Measurements from ENCODE around the gene HEXB. TPM values are rescaled to one million over a fixed set of nuclear protein-coding genes. Genes with fewer than 3 reads are reported as not detected.

The HEXB gene
- total and polyA plus RNA-seq, 2 of the 13 experiments (the other 11 are each of a cell fraction or from before 2014, with no cell fraction given) = 100 to 104 TPM

DNA sequence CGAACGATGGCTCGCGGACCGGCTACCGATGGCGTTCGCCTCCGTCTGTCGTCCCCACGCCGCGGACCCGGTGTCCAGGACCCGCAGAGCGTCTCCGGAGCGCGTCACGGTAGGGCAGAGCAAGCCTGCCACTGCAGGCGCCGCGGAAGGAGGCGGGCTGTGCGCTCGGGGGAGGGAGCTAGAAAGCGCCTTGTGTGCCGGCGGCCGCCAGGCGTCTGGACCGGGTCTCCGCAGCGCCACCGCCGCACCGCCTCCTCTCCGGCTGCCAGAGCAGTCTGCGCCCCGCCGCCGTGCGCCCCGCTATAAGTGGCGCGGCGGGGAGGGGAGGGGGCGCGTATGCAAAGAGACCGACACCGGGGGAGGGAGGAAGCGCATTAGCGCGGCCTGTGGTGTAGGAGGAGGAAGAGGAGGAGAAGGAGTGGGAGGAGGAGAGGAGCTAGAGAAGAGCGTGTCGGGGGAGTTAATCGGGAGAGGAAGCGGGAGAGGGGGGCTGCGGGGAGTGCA, 44.5 kb upstream of the HEXB start, which contains the start of gene ENC1 (continued):
- TF ChIP-seq ZBTB7B (CRISPR knock-in tag; IDR thresholded peaks at IDR 0.05) (0 out of 2 replicates have a peak, but pooled peaks have one; percentile 14), ZNF234 (CRISPR knock-in tag; conservative IDR thresholded peaks at IDR 0.05) (0 out of 2 replicates have a peak, but pooled peaks have one; percentile 85), SSRP1 (CRISPR knock-in tag; IDR thresholded peaks at IDR 0.05) (no peak), LCORL (IDR thresholded peaks at IDR 0.05) (no peak), LCORL (CRISPR knock-in tag; IDR thresholded peaks at IDR 0.05) (no peak), ZNF562 (CRISPR knock-in tag; IDR thresholded peaks at IDR 0.05; ENCODE audit: borderline replicate concordance) (no peak), SMARCE1 (IDR thresholded peaks at IDR 0.05; ENCODE audit: borderline replicate concordance) (no peak), ZBTB3 (CRISPR knock-in tag; IDR thresholded peaks at IDR 0.05; ENCODE audit: borderline replicate concordance, low read depth) (no peak), ZNF367 (CRISPR knock-in tag; IDR thresholded peaks at IDR 0.05; ENCODE audit: borderline replicate concordance) (no peak), ZNF530 (CRISPR knock-in tag; IDR thresholded peaks at IDR 0.05; ENCODE audit: low read depth) (no peak), NCOA1 (CRISPR knock-in tag; IDR thresholded peaks at IDR 0.05) (no peak), KDM5A (IDR thresholded peaks at IDR 0.05; ENCODE audit: borderline replicate concordance, low read length) (peak; percentile 43; the same call in 1 of the 2 replicates), ZNF678 (CRISPR knock-in tag; IDR thresholded peaks at IDR 0.05) (no peak), ZNF674 (CRISPR knock-in tag; IDR thresholded peaks at IDR 0.05; ENCODE audit: low read depth) (peak; percentile 93), ZNF746 (CRISPR knock-in tag; IDR thresholded peaks at IDR 0.05) (peak; percentile 96), MYC (CRISPR knock-in tag; IDR thresholded peaks at IDR 0.05; ENCODE audit: borderline replicate concordance) (peak; percentile 68), ZNF737 (CRISPR knock-in tag; IDR thresholded peaks at IDR 0.05; ENCODE audit: borderline replicate concordance) (no peak), HNRNPUL1 (IDR thresholded peaks at IDR 0.05; ENCODE audit: low read depth, low read length) (peak; percentile 72; the same call in 1 of the 2 replicates), GZF1 (CRISPR knock-in tag; IDR thresholded peaks at IDR 0.05) (peak; percentile 48; the same call in 1 of the 2 replicates), ZNF382 (CRISPR knock-in tag; IDR thresholded peaks at IDR 0.05; ENCODE audit: borderline replicate concordance) (no peak), SP2 (CRISPR knock-in tag; IDR thresholded peaks at IDR 0.05) (0 out of 2 replicates have a peak, but pooled peaks have one; percentile 24), ZNF329 (CRISPR knock-in tag; IDR thresholded peaks at IDR 0.05; ENCODE audit: low read depth) (no peak), ZMYM2 (CRISPR knock-in tag; IDR thresholded peaks at IDR 0.05) (no peak), MEIS1 (CRISPR knock-in tag; IDR thresholded peaks at IDR 0.05; ENCODE audit: borderline replicate concordance) (peak; percentile 86), BHLHE40 (IDR thresholded peaks at IDR 0.05; ENCODE audit: low read length) (no peak; the same call in 1 of the 2 replicates), SNRNP70 (IDR thresholded peaks at IDR 0.05; ENCODE audit: low read depth, low read length) (no peak)
- TF ChIP-seq, protein P1, sequence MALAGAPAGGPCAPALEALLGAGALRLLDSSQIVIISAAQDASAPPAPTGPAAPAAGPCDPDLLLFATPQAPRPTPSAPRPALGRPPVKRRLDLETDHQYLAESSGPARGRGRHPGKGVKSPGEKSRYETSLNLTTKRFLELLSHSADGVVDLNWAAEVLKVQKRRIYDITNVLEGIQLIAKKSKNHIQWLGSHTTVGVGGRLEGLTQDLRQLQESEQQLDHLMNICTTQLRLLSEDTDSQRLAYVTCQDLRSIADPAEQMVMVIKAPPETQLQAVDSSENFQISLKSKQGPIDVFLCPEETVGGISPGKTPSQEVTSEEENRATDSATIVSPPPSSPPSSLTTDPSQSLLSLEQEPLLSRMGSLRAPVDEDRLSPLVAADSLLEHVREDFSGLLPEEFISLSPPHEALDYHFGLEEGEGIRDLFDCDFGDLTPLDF (CRISPR knock-in tag; IDR thresholded peaks at IDR 0.05) = no peak
- TF ChIP-seq, protein P2, sequence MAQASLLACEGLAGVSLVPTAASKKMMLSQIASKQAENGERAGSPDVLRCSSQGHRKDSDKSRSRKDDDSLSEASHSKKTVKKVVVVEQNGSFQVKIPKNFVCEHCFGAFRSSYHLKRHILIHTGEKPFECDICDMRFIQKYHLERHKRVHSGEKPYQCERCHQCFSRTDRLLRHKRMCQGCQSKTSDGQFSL (CRISPR knock-in tag; IDR thresholded peaks at IDR 0.05) = no peak; the same call in 1 of the 2 replicates
- TF ChIP-seq, protein P3, sequence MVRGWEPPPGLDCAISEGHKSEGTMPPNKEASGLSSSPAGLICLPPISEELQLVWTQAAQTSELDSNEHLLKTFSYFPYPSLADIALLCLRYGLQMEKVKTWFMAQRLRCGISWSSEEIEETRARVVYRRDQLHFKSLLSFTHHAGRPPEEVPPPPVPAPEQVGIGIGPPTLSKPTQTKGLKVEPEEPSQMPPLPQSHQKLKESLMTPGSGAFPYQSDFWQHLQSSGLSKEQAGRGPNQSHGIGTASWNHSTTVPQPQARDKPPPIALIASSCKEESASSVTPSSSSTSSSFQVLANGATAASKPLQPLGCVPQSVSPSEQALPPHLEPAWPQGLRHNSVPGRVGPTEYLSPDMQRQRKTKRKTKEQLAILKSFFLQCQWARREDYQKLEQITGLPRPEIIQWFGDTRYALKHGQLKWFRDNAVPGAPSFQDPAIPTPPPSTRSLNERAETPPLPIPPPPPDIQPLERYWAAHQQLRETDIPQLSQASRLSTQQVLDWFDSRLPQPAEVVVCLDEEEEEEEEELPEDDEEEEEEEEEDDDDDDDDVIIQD (CRISPR knock-in tag; IDR thresholded peaks at IDR 0.05; ENCODE audit: low read depth) = peak; percentile 72; the same call in 1 of the 2 replicates
- TF ChIP-seq, protein P4, sequence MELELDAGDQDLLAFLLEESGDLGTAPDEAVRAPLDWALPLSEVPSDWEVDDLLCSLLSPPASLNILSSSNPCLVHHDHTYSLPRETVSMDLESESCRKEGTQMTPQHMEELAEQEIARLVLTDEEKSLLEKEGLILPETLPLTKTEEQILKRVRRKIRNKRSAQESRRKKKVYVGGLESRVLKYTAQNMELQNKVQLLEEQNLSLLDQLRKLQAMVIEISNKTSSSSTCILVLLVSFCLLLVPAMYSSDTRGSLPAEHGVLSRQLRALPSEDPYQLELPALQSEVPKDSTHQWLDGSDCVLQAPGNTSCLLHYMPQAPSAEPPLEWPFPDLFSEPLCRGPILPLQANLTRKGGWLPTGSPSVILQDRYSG (CRISPR knock-in tag; IDR thresholded peaks at IDR 0.05) = no peak

All from HepG2 (cell line).